Right hindlimb (tissue), 1 donor: ENCODE results near the gene CD80.
A peak's percentile ranks its signal among the peaks of the same experiment; 100 is the strongest.
"Not testable (repeated sequence)": the region's sequence is repeated elsewhere in the genome, so short reads cannot be mapped to it uniquely, and the experiment has no call there.

Source experiments
- DNase-seq: peaks from one replicate; pipeline ENCODE4 v3.0.0-alpha.2; 2018

The CD80 gene

DNA sequence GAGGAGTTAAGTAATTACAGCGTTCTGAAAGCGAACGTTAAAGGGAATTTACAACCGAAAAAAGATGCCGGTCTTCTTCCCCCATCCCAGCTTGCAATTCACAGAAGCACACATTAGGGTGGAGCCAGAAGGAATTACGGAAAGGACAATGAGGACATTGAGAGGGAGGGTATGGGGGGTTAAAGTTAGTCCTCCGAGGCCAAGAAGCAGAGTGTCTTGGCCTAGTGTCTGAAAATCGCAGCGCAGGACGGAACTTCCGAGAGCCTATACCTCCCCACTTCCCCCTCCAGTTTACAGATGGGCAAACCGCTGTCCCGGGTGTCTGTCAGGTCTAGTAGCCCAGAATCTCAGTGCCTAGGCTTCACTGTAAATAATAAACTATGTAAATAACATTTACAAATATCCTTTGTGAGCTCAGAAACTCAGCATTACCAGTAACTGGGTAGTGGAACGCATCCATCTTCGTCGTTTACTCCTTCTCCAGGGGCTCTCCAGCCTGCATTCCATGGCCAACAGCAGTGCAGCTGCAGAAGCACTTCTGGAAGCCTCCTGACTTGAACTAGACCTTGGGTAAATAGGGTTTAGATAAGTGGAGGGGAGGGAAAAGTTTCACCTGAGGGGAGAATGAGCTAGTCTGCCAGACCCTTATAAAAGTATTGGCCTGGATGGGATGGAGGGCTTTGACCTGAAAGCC is 20.8 kb upstream of the CD80 start:
- DNase-seq = peak; percentile 69

DNA sequence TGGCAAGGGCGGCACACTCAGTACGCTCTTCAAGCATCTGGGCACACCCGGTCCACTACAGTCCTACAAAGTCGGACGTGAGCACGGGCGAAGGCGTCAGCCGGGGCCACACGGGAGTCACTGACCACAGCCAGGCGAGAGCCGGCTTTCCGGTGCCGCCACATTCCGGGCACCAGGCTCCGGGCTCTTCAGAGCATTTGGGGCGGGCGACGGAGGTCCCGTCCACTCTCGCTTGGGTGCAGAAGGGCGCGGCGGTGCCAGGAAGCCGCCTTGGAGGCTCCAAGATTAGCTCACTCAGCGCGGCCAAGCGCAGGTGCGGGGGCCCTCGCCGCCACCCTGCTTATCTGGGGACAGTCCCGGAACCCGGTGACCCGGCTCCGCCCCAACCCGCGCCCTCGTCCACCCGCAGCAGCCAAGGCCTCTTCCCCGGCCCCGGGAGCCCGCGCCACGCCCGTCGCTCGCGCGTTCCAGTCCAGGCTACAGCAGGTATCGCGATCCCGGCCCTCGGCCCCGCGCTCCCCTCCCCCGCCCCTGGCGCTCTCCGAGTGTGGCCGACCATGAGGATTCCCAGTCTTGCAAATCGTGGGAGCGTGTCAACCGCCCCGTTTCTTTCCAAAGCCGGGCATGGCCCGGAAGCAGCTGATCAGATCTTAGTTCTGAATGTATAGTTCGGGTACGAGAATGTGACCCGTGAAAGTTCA is 20.1 kb upstream of the CD80 start, which contains the start of gene ADPRH:
Gene ADPRH, plus strand, starts transcription at position 127 of the 701 bp plus-strand sequence. CDS start 2,678 bp downstream, outside the sequence.
- DNase-seq = peak; percentile 91

DNA sequence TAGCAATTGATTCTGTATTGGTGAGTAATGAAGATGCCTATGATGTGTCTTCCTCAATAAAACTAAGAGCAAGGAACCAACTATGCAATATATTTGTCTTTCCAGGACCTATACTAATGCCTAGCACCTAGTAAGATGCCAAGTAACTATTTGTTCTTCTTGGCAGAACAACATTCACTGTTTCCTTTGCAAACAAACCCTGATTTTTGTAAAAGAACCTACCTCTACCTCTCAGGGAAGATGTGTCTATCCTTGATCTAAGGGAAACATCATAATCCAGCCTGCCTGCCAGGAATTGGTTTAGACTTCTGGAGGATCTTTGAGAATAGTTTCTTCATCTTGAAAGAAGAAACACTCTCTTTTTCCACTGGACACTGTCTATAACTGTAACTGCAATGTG is 16.1 kb upstream of the CD80 start:
- no peak for DNase-seq

DNA sequence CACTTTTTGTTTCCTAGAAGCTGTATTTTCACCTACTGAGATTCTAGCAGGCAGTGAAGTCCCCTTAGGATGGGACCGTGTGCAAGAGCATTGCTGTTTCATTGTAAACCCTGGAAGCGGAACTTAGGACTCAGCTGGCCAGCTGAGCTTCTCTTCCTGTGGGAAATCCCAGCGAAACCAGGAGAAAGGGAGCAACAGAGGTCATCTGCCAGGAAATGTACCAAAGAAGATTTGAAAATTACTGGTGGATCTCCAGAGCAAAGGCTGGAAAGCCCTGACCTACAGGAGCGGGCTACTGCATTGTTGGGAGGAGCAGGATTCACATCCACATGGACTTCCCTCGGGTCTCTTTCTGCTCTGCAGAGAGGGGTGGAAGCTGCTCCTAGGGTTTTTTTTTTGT is 12.3 kb upstream of the CD80 start:
- DNase-seq = no peak

GRCh38 chr3:119571230-119571629 is 11.8 kb upstream of the CD80 start:
- DNase-seq = no peak

GRCh38 chr3:119570229-119570628 is 10.8 kb upstream of the CD80 start:
- no peak for DNase-seq

- DNase-seq = no peak
Measured at GRCh38 chr3:119569156-119569555, 9.7 kb upstream of the CD80 start.

DNA sequence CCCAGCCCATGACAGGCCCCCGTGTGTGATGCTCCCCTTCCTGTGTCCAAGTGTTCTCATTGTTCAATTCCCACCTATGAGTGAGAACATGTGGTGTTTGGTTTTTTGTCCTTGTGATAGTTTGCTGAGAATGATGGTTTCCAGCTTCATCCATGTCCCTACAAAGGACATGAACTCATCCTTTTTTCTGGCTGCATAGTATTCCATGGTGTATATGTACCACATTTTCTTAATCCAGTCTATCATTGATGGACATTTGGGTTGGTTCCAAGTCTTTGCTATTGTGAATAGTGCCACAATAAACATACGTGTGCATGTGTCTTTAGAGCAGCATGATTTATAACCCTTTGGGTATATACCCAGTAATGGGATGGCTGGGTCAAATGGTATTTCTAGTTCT is 3.9 kb upstream of the CD80 start:
- not testable (repeated sequence) for DNase-seq

DNA sequence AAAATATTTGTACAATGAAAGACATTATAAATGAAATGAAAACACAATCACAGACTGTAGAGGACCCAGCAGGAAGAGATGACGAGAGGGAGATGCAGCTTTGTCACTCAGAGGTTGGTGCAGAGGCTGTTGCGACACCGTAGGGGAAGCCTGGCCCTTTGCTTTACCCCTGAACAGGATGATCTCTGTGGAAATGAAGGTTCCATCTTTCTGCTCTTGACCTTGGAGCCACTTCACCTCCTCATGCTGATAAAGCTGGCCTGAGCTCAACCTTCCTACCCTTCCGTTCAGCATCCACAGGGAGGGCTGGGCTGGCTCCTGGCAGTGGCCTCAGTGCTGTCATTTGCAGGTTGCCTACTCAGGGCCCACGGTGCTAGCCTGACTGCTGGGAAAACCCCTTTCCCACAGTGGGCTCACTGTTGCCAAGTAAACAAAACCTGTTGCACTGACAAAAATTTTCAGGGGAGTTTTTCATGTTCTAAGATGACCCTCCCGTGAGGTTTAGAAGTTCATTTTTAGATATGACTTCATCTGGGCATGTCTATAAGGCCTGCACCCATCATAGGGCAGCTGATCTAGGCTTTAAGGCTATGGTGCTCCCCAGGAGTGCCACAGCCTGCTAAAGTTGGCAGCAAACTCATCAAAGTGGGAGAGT is 3.0 kb upstream of the CD80 start:
- DNase-seq = no peak

DNA sequence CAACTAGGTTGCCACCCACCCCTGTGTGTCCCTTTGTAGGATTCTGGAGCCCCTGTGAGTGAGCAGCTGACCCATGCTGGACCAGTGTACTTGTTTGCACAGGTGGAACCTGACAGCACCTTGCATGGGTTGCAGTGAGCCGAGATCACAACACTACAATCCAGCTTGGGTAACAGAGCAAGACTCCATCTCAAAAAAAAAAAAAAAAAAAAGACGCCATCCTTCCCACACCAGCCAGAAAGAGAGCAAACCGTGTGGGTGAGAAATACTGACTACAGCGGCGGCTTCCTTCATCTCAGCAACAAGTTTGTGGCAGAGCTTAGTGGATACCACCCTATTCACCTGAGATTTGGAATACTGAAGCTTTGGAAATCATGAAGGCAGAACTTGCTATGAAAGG is 746 bp upstream of the CD80 start:
- no peak for DNase-seq

- DNase-seq = no peak
Measured at GRCh38 chr3:119558626-119559317, 642 bp downstream of the CD80 start.

DNA sequence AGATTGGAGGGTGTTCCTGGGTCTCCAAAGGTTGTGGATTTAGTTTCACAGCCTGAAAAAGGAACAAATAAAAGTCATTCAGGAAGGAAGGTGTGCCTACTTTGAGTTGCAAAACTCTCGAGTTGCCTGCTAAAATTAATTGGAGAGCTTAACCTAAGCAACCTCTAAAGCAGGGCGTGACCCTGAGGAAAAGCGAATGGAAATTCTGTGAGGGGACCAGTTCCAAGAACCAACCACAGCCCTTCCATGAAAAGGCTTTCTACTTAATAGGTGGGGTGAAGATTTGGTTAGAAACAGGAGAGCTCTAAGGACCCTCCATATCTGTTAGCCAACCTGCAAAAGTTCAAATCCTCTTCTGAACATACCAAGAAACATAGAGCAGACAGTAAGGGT is 1.5 kb downstream of the CD80 start:
- no peak for DNase-seq

DNA sequence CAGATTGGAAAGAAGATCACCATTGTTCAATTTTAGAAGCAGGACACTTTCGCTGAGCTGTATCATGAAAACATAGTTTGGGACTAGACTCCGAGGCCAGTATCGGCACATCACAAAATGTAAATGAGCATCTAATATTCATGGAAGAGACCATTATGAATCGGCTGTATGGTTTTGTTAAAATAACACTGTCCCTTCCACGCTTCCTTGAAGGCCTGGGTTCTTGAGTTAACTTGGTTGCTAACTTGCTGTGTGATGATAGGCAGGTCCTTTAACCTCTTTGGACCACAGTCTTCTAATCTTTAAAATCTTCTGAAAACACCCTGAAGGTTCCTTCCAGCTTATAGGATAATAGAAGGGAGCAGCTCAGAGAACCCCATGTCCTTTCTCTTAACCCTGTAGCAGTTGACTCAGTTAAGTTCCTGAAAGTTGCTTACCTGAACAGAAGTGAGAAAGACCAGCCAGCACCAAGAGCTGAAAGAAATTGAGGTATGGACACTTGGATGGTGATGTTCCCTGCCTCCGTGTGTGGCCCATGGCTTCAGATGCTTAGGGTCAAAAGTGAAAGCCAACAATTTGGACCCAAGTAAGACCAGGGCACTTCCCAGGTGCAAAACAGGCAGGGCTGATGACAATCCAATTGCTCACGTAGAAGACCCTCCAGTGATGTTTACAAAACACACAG is 2.1 kb downstream of the CD80 start:
- DNase-seq = no peak

DNA sequence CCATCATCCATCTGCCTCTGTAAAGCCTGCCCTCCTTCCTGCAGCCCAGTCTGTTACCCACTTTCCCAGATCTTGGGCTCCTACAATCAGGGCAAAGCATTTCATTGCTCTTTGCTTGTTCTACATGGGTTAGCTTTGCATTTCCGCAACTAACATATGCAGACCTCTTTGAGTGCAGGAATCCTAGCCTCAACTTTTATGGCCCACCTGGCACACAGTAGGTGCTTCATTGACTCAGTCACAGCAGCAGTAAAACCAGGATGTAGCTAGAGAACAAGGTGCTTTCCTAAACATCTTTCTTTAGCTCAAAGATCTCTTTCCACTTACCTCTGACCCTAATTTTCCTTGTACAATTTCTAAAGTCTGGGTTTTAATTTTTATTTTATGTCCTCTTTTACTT is 3.5 kb downstream of the CD80 start:
- DNase-seq = no peak

GRCh38 chr3:119555309-119555735 is 4.1 kb downstream of the CD80 start:
- no peak for DNase-seq

- no peak for DNase-seq
Measured at GRCh38 chr3:119553823-119554415, 5.5 kb downstream of the CD80 start.

DNA sequence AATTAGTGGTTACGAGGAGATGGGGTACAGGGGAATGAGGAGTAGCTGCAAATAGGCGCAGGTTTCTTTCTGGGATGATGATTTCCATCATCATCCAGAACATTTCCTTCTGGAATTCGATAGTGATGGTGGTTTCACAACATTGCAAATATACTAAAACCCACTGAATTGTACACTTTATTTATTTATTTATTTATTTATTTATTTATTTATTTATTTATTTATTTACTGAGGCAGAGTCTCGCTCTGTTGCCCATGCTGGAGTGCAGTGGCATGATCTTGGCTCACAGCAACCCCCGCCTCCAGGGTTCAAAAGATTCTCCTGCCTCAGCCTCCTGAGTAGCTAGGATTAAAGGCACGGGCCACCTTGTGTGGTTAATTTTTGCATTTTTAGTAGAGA is 6.5 kb downstream of the CD80 start:
- not testable (repeated sequence) for DNase-seq

DNA sequence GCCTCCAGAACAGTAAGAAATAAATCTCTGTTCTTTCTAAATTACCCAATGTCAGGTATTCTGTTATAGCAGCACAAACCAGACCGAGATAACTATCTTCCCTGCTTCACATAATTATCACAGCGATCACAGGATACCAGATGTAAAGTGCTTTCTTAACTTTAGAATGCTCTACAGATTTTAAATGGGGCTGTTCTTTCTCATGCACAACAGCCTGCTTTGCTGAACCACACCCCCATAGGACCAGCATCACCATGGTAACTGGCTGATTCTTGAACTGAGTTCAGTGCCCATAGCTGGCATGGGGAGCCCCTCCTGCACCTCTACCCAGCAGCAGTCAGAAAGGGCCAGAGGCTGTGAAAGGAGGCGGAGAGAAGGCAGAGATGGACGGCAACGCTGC is 7.8 kb downstream of the CD80 start:
- no peak for DNase-seq

GRCh38 chr3:119550192-119550910 is 9.1 kb downstream of the CD80 start:
- no peak for DNase-seq

DNA sequence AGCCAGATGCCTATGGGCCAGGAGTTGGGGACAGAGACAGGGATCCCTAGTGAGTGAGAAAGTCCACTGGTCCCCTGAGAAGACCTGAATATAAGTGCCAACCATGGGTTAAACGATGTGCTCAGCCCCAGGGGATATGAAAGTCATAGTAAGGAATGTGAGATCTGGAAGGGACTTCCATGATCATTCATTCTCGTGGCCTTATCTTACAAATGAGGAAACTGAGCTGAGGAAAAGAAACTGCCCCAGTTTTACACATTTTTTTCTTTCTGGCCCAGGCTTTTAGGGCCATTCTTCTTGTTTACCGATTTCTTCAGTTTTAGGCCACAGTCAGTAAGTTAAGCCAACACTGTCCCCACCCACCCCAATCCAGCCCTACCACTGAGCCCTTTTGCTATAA is 11.1 kb downstream of the CD80 start:
- no peak for DNase-seq

GRCh38 chr3:119547227-119547626 is 12.2 kb downstream of the CD80 start:
- DNase-seq = no peak

GRCh38 chr3:119543147-119543546 is 16.3 kb downstream of the CD80 start:
- no peak for DNase-seq
